Heart right ventricle (tissue), 16 donors: Measurements from ENCODE around the gene ZFX. TPM values are rescaled to one million over a fixed set of nuclear protein-coding genes. Genes with fewer than 3 reads are reported as not detected.

Source experiments
- ATAC-seq, 8 donors: fragments of 200-7000 bp; cut with Tn5 transposase; one replicate each; pipeline ENCODE4 v1.9.1; 2020; ENCODE audit warnings: mild to moderate bottlenecking in 8 of 8, moderate library complexity in 8 of 8, moderate number of reproducible peaks in 1 of 8
- DNase-seq, 2 donors: peaks; one replicate each; pipeline ENCODE4 v3.0.0-alpha.2; 2020
- H3K27ac ChIP-seq, 10 donors: fragments of 200-600 bp; sonication (generic) in 2 of 10; one replicate each; pipeline versions ENCODE4 v1.5.0 to v1.8.0; 2020 to 2022; ENCODE audit warnings: mild to moderate bottlenecking in 3 of 10
- H3K27me3 ChIP-seq, 7 donors: fragments of 200-600 bp; one replicate each; pipeline ENCODE4 v1.8.0; 2021 to 2022; ENCODE audit warnings: mild to moderate bottlenecking in 2 of 7
- H3K36me3 ChIP-seq, 9 donors: fragments of 200-600 bp; sonication (generic) in 1 of 9; one replicate each; pipeline versions ENCODE4 v1.5.0 to v1.8.0; 2020 to 2022; ENCODE audit warnings: mild to moderate bottlenecking in 2 of 9
- H3K4me1 ChIP-seq, 9 donors: fragments of 200-600 bp; sonication (generic) in 1 of 9; one replicate each; pipeline versions ENCODE4 v1.5.0 to v1.8.0; 2020 to 2022; ENCODE audit warnings: mild to moderate bottlenecking in 4 of 9
- H3K4me3 ChIP-seq, 10 donors: fragments of 200-600 bp; sonication (generic) in 2 of 10; one replicate each; pipeline versions ENCODE4 v1.5.0 to v1.8.0; 2020 to 2022; ENCODE audit warnings: mild to moderate bottlenecking in 7 of 10, moderate library complexity in 2 of 10
- H3K9me3 ChIP-seq, 11 donors: fragments of 200-600 bp in 10 of 11; sonication (generic) in 2 of 11; one replicate each; pipeline versions ENCODE4 v1.5.0 to v1.8.0; 2013 to 2022; ENCODE audit warnings: mild to moderate bottlenecking in 2 of 11, control low read depth in 1 of 11, moderate library complexity in 1 of 11
- WGBS, 2 donors: extraction: QIAGEN DNeasy Blood & Tissue Kit; methylation state at CpG; one replicate each; pipeline ENCODE4 v1.1.7; 2013; ENCODE audit warnings: inconsistent platforms in 1 of 2; 5-methylcytosine and 5-hydroxymethylcytosine counted together
- intact Hi-C, 10 donors: fragments of 100-400 bp; cut with DNase I; formaldehyde crosslinking; loops; one replicate each; pipeline versions ENCODE4 v1.11.1 to v1.14.2; 2022
- polyA plus RNA-seq, 2 donors: library from polyadenylated mRNA; stranded (reverse); fragments of 200-250 nt; gene quantifications; one replicate each; pipeline ENCODE4 v1.2.3, GENCODE V29; 2013
- total RNA-seq, 10 donors: library from RNA; stranded (reverse); fragmentation: NEBNext Ultra II Directional in 3 of 10; extraction: Animal tissue kit (Norgen Biotek cat#: 25700) in 3 of 10; gene quantifications; one replicate each; pipeline versions ENCODE4 v1.2.1 to v1.2.4, GENCODE V29; 2021 to 2023
- TF ChIP-seq, protein P1 (sequence below), 9 donors: fragments of 200-600 bp; sonication (generic) in 2 of 9; IDR thresholded peaks; one replicate each; pipeline versions ENCODE4 v1.5.0 to v1.8.0; 2021 to 2022; ENCODE audit warnings: antibody characterized with exemption in 9 of 9, mild to moderate bottlenecking in 5 of 9, moderate library complexity in 1 of 9
- donor health status: Arrhythmogenic right ventricular cardiomyopathy.
- donor health status: ischemic (EF 13 %, LVEDD 7.1; RV severe dilation, severe dysfunction).
- donor health status: healthy with polysubstance abuse.
- donor health status: DM: no; HTN: yes; CAD: no.
- donor health status: DM: no; HTN: no; CAD: no.
- donor health status: ischemic (EF 25% LVEDD 6.9; RV normal size, moderate dysfunction).
- donor health status: ischemic (EF 25% LVEDD 5.7; RV mildly dilated, moderate dysfunction).
- donor health status: healthy.
- donor health status: DM: yes; HTN: yes; CAD: no.
- donor health status: Ischemic cardiomyopathy.
- donor health status: ischemic (EF 35%, LVEDD 5.7; RV mildly dilated, moderate dysfunction).
- donor health status: nonischemic (EF 11% LVEDD 7.7; RV severe dilation, severe dysfunction).
- donor health status: DM: yes; HTN: yes; CAD: no.
- donor health status: PGD.
- donor health status: ischemic (EF 29% LVEDD 5.4; RV normal size, mild dysfunction).
- donor health status: nonischemic (EF 23%, LVEDD 6.1; RV moderate dilation, normal function).

Gene ZFX
- total and polyA plus RNA-seq, 12 donors, result 3.2 to 57.6 (median 37.1) TPM

DNA sequence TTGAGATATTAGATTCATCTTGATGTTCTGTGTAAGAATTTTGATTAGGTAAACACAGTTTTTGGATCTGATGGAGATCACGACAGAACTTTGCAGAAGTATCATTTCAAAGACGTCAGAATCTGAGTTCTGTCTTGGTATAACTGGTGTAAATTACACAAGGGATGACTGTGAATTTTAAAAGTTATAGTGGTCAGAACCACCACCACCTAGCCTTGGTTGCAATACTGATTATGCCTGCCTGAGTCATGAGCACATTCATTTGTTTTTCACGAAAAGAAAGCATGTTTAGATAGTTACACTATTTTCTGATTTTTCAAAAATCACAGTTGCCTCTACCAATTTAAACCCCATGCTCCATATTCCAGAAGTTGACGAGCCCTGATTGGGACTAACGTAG, 54.8 kb downstream of the ZFX start:
- Histone ChIP-seq H3K27me3 (no peaks in the 10 kb centered on the region), H3K4me3 (no peak overlapping the region), H3K9me3 (no peaks in the 10 kb centered on the region), H3K27ac (no peak overlapping the region), H3K4me1 (peaks cover 0 to 47% (median 24%) of the 10 kb centered on the region in 9 donors), H3K36me3 (peaks cover 0 to 46% (median 7%) of the 10 kb centered on the region in 9 donors)
- TF ChIP-seq, protein P1, sequence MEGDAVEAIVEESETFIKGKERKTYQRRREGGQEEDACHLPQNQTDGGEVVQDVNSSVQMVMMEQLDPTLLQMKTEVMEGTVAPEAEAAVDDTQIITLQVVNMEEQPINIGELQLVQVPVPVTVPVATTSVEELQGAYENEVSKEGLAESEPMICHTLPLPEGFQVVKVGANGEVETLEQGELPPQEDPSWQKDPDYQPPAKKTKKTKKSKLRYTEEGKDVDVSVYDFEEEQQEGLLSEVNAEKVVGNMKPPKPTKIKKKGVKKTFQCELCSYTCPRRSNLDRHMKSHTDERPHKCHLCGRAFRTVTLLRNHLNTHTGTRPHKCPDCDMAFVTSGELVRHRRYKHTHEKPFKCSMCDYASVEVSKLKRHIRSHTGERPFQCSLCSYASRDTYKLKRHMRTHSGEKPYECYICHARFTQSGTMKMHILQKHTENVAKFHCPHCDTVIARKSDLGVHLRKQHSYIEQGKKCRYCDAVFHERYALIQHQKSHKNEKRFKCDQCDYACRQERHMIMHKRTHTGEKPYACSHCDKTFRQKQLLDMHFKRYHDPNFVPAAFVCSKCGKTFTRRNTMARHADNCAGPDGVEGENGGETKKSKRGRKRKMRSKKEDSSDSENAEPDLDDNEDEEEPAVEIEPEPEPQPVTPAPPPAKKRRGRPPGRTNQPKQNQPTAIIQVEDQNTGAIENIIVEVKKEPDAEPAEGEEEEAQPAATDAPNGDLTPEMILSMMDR (IDR thresholded peaks at IDR 0.05), result no peak
- ATAC-seq (no peak), DNase-seq (no peak)
- intact Hi-C loops, result loop anchor here in 1 of 10 donors (10.0 kb wide), 1 partner anchor 50 kb away; no protein-coding TSS in a partner anchor
- WGBS, 2 donors, result 74 to 85% methylated on average over 5 of the region's 5 CpGs

DNA sequence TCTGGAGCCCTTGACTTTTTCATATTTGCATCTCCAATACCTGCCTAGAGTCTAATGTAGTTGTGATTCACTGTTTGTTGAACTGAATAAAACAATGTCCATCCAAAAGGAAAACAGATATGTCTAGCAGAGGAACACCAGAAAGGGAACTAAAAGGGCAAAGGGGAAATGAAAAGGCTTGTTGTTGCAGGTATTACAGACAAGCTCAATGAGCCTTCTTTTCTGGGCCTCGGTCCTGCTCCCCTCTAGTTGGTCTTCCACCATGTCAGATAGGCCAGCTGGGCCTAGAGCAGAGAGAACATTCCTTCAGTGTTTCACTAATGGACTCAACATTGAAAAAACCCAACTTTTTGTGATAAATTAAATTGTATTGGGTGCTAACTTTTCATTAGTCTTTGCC, 55.4 kb downstream of the ZFX start:
- H3K9me3 ChIP-seq, result no peaks in the 10 kb centered on the region
- peaks cover 0 to 52% (median 12%) of the 10 kb centered on the region in 9 donors for H3K36me3 ChIP-seq
- no peak overlapping the region for H3K4me3 ChIP-seq
- peaks cover 0 to 44% (median 24%) of the 10 kb centered on the region in 9 donors for H3K4me1 ChIP-seq
- 91 to 100% methylated on average over 1 of the region's 1 CpG for WGBS, 2 donors
- DNase-seq (no peak), ATAC-seq (no peak)
- TF ChIP-seq, protein P1 (IDR thresholded peaks at IDR 0.05), result no peak
- no peak overlapping the region for H3K27ac ChIP-seq
- H3K27me3 ChIP-seq, result no peaks in the 10 kb centered on the region
- intact Hi-C loops, result loop anchor here in 1 of 10 donors (10.0 kb wide), 1 partner anchor 50 kb away; no protein-coding TSS in a partner anchor

DNA sequence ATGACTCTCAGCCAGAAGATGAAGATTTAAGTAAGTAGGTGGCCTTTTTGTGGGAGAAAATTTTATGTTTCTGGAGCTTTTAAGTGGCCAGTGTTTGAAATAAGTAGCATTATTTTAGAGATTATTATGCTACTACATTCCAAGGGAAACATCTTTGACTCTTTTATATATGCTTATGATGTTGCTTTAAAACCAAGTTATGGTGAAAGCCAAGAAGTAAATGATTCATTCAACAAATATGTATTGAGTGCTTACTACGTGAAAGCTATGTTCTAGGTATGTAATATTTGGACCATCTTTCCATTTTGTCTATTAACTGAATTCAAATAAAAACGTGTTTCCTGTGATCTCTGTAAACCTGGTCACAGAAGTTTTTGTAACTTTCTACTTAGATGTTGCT, 58.3 kb downstream of the ZFX start:
- intact Hi-C loops, result loop anchor here in 1 of 10 donors (10.0 kb wide), 1 partner anchor 53 kb away; no protein-coding TSS in a partner anchor
- Histone ChIP-seq H3K4me3 (no peak overlapping the region), H3K36me3 (peaks cover 0 to 71% (median 14%) of the 10 kb centered on the region in 9 donors), H3K4me1 (peaks cover 0 to 21% (median 10%) of the 10 kb centered on the region in 9 donors), H3K27me3 (no peaks in the 10 kb centered on the region), H3K9me3 (no peaks in the 10 kb centered on the region), H3K27ac (no peak overlapping the region)
- TF ChIP-seq, protein P1 (IDR thresholded peaks at IDR 0.05), result no peak
- DNase-seq (no peak), ATAC-seq (no peak)
- WGBS, 2 donors, result 60 to 66% methylated on average over 2 of the region's 2 CpGs

DNA sequence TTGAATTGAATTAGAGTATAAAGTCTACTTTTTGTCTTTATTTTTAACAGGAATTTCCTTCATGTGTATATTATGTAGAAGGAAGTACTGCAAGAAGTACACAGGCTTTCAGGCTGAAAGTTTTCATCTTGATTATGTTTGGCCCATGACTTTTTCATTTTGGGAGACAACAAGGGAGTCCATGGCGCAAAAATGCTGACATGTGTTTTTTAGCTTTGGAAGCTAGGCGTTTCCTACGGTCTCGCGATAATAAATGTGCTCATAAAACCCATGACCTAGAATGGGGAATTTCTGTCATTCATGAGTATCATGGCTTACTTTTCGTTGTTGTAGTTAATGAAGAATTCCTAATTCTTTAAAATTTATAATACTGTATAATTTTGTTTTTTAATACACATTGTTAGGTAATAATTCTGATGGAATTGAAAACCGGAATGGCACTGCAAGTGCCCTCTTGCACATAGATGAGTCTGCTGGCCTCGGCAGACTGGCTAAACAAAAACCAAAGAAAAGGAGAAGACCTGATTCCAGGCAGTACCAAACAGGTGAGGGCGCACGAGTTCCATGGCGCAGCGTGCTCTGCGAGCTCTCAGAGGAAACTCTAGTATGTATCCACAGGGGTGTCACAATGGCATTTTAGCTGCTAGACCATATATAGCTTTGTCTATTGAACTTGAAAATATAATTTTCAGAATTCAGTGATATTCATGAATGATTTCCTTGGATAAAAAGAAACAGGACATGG, 59.1 kb downstream of the ZFX start:
- Histone ChIP-seq H3K9me3 (no peaks in the 10 kb centered on the region), H3K4me1 (peaks cover 0 to 14% (median 6%) of the 10 kb centered on the region in 9 donors), H3K4me3 (no peak overlapping the region), H3K36me3 (peaks cover 0 to 71% (median 14%) of the 10 kb centered on the region in 9 donors), H3K27ac (no peak overlapping the region), H3K27me3 (no peaks in the 10 kb centered on the region)
- ATAC-seq (no peak), DNase-seq (no peak)
- TF ChIP-seq, protein P1 (IDR thresholded peaks at IDR 0.05), result no peak
- intact Hi-C loops, result loop anchor here in 1 of 10 donors (10.0 kb wide), 1 partner anchor 54 kb away; no protein-coding TSS in a partner anchor
- WGBS, 2 donors, result 91 to 93% methylated on average over 13 of the region's 13 CpGs
